GM18907 (cell line): ENCODE data around the gene RPS6KB1.
"Not testable (repeated sequence)": the region's sequence is repeated elsewhere in the genome, so short reads cannot be mapped to it uniquely, and the experiment has no call there.

ENCODE experiments used
- ATAC-seq: cut with Tn5 transposase; IDR thresholded peaks from one replicate; pipeline ENCODE4 v1.9.1; 2021; ENCODE audit warnings: mild to moderate bottlenecking, moderate library complexity; ENCODE audit not compliant: unreplicated experiment

Gene RPS6KB1

GRCh38 chr17:59870482-59870881 lies 22.4 kb upstream of the RPS6KB1 start:
- ATAC-seq, result no peak

GRCh38 chr17:59872351-59872750 lies 20.6 kb upstream of the RPS6KB1 start:
- ATAC-seq, result no peak

- ATAC-seq, result not testable (repeated sequence)
Measured at GRCh38 chr17:59873414-59873813, 19.5 kb upstream of the RPS6KB1 start.

DNA sequence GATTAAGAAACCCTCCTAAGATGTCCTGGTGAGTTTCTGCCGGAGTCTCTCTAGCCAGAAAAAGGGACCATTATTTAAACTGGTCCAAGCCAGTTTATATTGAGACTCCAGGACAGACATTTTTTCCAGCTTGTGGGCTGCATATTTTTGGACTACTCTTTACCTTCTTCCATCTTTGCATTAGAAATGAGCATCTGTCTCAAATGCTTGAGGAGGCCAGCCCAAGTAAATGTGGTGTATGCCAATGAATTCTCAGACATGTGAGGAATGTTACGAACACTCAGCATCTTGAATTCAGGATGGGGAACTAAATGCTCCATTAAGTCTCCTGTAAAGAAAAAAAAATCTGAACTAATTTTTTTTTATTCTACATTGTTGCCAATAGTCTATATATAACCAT lies 18.5 kb upstream of the RPS6KB1 start:
- ATAC-seq, result no peak

GRCh38 chr17:59876107-59876506 lies 16.8 kb upstream of the RPS6KB1 start:
- no peak for ATAC-seq

GRCh38 chr17:59877965-59878364 lies 15.0 kb upstream of the RPS6KB1 start:
- no peak for ATAC-seq

DNA sequence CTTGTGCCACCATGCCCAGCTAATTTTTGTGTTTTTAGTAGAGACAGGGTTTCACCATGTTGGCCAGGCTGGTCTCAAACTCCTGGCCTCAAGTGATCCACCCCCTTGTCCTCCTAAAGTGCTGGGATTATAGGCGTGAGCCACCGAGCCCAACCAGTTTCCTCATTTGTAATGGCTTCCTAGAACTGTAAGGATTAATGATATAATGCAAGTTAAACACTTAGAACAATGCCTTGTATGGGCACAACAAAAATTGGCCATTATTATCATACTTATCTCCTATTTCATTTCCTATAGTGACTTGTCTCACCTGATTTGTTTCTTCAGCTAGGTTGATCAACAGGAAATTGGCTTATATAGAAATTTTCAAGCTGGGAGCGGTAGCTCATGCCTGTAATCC lies 14.3 kb upstream of the RPS6KB1 start:
- ATAC-seq, result no peak

DNA sequence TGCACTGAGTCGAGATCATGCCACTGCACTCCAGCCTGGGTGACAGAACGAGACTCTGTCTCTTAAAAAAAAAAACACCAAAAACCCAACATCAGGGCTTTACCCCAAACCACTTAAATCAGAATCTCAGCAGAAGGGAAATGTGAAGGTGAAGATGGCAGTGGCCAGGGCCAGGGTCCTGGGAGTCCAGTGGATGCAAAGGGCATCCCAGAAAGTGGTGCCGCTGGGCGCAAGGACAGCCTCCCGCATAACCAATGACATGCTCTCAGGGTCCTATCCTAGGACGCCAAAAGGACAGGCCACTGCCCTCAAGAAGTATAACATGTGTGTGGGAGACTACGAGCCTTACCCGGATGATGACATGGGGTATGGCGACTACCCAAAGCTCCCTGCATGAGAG lies 8.1 kb upstream of the RPS6KB1 start:
- ATAC-seq, result no peak

- no peak for ATAC-seq
Measured at GRCh38 chr17:59888145-59888750, 4.7 kb upstream of the RPS6KB1 start.

DNA sequence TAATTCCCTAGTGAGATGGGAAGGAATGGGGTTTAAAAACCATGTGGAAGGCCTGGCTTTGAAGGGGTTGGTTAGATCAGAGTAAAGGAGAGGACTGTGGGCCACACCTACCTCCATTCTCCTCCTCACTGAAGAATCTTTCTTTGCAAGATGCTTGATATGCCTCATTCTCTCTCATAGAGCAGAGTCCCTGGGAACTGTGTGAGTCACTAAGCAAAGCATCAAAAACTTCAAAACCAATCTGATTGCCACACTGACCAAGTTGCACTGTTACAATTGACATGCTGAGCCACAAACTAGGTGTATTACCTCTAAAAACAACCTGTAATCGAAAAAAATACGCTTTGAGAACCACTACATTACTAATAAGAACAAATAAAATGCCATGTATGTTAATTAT lies 2.2 kb upstream of the RPS6KB1 start:
- no peak for ATAC-seq

GRCh38 chr17:59892251-59892923 lies 534 bp upstream of the RPS6KB1 start:
- peak; percentile 60 for ATAC-seq

DNA sequence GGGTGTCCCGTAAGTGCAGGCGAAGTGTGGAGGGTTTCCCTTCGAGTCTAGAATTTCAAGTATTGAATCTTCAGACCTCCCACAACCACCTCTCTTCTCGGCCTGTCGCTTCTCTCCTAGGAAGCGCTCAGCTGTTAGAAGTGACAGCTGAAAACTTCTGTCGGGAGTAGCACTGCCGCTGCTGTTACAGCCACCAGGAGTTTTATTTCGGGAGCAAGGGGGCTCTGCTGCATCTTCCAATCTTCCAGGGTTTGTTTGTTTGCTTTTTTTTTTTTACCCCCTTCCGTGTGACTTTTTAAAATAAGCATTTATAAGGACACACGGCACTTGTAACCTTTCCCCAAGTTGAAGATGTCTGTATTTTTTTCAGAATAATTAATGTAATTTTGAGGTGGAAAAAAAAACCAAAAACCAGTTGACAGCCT lies 767 bp downstream of the RPS6KB1 start:
- no peak for ATAC-seq

GRCh38 chr17:59897090-59897489 lies 4.2 kb downstream of the RPS6KB1 start:
- no peak for ATAC-seq

DNA sequence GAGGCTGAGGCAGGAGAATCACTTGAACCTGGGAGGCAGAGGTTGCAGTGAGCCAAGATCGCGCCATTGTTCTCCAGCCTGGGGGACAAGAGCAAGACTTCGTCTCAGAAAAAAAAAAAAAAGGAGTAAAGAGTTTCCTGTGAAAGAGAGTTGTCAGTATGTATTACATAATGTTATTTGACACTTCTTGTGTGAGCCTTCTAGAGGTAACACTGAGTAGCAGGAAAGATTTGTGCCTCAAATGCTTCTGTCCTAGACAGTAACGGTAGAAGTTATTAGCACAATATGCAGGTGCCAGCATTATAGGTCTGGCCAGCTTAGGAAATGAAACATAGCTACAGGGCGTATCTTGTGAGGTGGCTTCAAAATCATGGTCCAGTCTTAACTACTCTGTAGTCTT lies 6.2 kb downstream of the RPS6KB1 start:
- no peak for ATAC-seq

DNA sequence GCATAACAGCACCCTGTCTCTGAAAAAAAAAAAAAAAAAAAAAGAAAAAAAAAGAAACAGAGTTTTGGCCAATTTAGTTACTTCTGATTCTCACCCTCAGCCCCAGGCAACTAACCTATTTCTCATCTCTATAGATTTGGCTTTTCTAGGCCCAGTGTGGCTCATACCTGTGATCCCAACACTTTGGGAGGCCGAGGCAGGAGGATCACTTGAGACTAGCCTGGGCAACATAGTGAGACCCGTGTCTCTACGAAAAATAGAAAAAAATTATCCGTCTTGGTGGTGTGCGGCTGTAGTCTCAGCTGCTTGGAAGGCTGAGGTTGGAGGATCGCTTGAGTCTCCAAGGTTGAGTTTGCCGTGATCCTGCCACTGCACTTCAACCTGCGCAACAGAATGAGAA lies 8.7 kb downstream of the RPS6KB1 start:
- ATAC-seq, result no peak

DNA sequence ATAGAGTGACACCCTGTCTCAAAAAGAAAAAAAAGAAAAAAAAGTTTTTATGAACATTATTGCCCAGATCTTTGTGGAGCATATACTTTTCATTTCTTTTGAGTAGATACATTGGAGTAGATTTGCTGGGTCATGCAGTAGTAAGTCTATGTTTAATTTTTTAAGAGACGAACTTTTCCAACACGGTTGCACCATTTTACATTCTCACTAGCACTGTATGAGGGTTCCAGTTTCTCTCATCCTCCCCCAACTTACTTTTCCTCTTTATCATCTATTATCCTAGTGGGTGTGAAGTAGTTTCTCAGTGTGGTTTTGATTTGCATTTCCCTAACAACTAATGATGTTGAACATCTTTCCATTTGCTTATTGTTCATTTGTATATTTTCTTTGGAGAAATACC lies 10.5 kb downstream of the RPS6KB1 start:
- ATAC-seq, result no peak

DNA sequence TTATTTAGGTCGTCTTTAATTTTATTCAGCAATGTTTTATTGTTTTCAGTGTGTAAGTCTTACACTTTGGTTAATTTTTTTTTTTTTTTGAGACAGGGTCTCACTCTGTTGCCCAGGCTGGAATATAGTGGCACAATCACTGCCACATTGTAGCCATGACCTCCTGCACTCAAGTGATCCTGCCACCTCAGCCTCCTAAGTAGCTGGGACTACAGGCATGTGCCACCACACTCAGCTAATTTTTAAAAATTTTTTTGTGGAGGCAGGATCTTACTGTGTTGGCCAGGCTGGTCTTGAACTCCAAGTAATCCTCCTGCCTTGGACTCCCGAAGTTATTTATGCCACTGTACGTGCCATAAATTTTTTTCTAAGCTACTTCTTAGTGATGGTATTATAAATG lies 14.5 kb downstream of the RPS6KB1 start:
- ATAC-seq, result no peak

DNA sequence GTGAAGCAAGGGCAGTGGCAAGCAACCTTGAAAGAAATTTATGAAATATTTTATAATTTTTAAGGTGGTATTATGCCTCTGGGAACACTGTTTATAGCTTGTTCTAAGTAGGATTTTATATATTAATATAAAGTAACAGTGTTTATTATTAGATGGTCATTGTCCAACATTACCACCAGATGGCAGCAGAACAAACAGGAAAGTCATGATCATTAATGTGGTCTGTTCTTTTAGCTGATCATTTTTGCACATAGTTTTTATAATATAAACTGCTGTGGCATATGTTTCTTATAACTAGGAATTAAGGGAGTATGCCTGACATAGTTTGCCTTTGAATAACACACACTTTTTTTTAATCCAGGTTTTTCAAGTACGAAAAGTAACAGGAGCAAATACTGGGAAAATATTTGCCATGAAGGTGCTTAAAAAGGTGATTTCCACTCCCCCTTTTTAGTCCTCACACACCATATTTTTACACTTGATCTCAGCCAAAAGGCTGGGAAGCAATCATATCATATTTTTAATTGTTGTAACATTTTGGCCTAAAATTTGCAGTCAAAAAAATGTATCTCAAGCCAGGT lies 21.4 kb downstream of the RPS6KB1 start:
- no peak for ATAC-seq

- no peak for ATAC-seq
Measured at GRCh38 chr17:59916446-59916845, 23.5 kb downstream of the RPS6KB1 start.

DNA sequence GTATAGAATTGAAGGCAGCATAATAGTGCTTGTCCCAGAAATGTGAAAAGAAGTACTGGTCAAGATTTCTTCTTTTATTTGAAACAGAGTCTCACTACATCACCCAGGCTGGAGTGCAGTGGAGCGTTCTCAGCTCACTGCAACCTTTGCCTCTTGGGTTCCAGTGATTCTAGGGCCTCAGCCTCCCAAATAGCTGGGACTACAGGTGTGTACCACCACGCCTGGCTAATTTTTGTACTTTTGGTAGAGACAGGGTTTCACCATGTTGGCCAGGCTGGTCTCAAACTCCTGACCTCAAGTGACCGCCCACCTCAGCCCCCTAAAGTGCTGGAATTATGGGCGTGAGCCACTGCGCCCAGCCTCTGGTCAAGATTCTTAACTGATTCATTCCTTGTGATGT lies 27.7 kb downstream of the RPS6KB1 start:
- ATAC-seq, result not testable (repeated sequence)

DNA sequence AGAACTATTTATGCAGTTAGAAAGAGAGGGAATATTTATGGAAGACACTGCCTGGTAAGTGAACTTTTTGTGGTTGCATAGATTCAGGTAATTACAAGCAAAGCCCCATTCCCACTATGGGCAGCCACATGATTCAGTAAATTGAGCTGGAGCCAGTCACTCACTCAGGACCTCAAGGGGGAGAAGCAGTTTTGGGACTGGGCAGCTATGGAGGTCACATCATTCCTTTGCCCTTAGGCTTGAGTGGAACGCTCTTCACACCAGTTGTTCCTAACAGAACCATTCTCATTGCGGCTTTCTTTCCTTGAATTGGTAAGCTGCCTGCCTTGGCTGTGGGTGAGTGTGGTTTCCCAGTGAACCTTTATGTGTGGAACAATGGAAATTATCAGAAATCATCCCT lies 37.2 kb downstream of the RPS6KB1 start:
- not testable (repeated sequence) for ATAC-seq

GRCh38 chr17:59930768-59931167 lies 37.8 kb downstream of the RPS6KB1 start:
- not testable (repeated sequence) for ATAC-seq
